ENCODE results near the gene CIDEA.
"Not testable (repeated sequence)": the region's sequence is repeated elsewhere in the genome, so short reads cannot be mapped to it uniquely, and the experiment has no call there.

The CIDEA gene, protein sequence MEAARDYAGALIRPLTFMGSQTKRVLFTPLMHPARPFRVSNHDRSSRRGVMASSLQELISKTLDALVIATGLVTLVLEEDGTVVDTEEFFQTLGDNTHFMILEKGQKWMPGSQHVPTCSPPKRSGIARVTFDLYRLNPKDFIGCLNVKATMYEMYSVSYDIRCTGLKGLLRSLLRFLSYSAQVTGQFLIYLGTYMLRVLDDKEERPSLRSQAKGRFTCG

DNA sequence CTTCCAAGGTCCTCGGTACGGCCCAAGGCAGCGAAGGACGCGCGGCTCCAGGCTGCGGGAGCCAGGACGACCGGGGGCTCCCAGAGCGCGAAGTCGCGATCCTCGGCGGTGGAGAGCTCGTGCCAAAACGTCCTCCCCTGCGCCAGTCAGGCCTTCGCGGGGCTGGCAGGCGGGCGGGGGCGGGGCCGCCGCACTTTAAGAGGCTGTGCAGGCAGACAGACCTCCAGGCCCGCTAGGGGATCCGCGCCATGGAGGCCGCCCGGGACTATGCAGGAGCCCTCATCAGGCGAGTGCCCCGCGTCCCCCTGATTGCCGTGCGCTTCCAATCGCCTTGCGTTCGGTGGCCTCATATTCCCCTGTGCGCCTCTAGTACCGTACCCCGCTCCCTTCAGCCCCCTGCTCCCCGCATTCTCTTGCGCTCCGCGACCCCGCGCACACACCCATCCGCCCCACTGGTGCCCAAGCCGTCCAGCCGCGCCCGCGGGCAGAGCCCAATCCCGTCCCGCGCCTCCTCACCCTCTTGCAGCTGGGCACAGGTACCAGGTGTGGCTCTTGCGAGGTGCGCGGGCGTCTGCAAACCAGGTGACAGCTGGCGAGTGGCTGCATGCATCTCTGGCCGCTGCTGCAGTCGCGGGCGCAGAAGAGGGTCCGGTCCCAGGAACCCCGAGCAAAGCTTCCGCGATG, at the start of gene CIDEA:
Gene CIDEA (plus strand): TSS at position 226 of the 684 bp plus-strand sequence. CDS start 23 bp downstream, at position 249.
- DNase-seq (ENCODE audit: low read depth in 1 of 2, low spot score in 1 of 2), result no peak

DNA sequence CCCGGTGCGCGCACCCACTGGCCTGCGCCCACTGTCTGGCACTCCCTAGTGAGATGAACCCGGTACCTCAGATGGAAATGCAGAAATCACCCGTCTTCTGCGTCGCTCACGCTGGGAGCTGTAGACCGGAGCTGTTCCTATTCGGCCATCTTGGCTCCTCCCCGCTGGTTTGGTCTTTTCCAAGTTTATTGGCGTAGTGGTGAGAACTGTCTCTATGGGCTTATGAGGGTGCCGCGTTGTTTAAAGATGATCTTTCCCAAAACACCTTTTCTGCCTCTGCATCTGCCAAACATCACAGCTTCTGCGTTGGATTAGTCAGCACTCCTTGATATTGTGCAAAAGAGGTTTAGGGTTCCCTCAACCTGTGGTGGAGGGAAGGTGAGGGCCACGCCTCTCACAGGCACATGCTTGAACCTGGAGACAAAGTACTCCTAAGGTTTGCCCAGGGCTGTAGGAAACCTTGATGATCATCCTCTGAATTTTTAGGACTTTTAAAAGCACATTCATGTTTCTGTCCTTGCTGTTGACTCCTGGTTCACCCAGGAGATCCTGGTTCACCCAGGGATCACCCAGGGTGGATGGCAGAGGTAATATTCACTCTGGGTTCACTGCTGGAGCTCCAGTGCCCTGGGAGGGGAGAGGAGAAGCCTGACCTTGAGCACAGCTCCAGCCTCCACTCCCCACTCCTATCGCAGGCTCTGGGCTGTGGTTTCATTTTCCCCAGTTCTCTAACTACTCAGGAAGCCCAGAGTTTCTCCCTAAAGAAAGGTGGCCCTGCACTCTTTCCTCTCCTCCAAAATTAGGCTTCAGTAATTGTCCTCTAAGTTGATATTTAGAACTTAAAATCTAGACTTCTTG, 45.6 kb upstream of the CIDEA start:
- DNase-seq (ENCODE audit: low read depth in 1 of 2, low spot score in 1 of 2), result not testable (repeated sequence)

DNA sequence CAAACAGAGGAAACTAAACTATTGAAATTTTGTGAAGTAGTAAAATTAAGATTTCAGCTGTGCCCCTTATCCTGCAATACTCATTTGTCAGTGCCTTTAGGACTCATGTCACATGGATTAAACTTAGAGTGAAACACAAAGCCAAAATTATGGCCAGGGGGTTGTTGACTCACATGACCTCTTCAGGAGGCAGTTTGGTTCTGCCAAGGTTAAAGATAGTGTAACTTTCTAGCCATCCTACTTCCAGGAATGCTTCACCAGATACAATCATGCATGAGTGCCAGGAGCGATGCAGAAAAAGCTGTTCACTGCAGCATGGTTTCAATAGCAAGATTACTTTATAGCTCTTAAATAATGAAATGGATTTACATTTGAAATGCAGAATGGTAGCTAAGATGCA, 41.9 kb upstream of the CIDEA start:
- not testable (repeated sequence) for DNase-seq (ENCODE audit: low read depth in 1 of 2, low spot score in 1 of 2)

DNA sequence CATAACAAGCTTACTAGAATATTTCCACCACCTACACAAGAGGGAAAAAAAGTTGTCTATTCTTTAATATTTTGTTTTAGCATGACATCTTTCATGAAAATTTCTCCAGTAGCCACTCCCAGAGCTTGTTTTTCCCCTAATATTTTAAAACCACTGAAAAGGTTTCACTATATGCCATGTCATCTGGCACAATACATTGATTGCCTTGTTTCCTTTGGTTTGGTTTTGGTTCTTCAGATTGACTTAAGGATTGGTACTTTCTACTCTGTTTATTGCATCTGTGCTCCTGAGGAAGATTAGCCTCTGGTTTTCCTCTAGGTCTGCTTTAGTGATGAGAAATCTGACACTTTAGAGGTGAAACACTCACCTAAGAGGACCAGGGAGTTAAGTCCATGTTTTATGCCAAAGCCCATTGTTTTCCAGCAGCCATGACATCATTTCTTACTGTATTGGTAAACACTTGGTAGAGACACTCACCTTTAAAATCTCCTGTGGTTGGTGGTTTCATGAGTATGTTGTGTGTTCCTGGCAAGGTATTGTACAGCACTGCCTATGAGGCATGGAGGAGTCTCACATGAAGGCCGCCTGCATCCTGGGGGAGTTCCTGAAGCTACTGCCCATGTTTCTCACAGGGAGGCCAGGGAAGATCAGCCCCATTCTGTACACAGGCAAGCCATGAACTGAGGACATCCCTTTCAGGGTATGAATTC, 39.7 kb upstream of the CIDEA start:
- DNase-seq (ENCODE audit: low read depth in 1 of 2, low spot score in 1 of 2), result not testable (repeated sequence)

DNA sequence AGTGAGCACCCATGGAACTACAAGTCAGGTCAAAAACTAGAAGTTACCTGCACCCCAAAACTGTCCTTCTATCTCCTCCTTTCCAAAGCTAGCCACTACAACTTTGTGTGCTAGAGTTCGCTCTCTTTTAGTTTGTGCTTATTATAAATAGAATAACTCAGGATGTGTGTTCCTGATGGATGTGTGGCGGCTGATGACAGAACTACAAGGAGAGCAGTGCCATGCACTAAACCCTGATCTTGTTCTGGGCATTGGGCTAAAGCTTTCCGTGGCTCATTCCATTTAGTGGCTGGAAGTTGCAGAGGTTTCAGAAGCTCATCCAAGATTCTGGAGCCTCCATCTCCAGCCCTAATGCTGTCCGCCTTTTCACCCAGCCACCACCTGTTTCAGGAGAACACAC, 37.7 kb upstream of the CIDEA start:
- not testable (repeated sequence) for DNase-seq (ENCODE audit: low read depth in 1 of 2, low spot score in 1 of 2)

DNA sequence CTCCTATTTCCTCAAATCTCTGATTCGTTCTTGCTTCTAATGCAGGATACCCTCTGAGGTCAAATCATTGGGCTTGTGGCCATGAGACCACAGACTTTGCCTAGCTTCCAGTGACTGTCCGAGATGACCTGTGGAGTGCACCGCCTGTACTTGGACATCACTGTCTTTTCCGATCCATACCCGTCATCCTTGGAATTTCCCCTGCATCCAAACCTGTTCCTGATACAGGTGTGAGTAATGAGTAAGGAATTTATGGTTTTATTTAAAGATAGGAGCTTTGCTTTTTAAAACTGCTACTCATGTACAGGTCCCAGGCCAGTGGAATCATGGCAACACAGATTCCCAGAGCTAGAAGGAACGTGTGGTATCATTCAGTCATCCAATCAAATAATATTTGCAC, 35.6 kb upstream of the CIDEA start:
- not testable (repeated sequence) for DNase-seq (ENCODE audit: low read depth in 1 of 2, low spot score in 1 of 2)

DNA sequence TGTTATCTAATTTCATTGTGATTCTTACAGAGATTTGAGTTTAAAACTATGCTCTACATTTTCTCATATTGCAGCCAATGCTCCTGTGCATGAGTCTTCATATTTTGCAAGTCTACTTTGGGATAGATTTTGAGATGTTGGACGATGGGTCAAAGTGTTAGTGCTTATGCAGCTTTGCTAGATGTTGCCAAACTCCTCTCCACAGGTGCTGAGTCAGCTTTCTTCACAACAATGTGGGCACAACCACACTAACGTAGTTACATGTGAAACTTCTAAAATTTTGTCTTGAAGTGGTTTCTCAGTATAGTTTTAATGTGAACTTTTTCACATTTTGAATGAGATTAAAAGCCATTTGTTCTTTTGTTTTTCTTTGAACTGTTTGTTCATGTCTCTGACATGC, 32.1 kb upstream of the CIDEA start:
- DNase-seq (ENCODE audit: low read depth in 1 of 2, low spot score in 1 of 2), result not testable (repeated sequence)

DNA sequence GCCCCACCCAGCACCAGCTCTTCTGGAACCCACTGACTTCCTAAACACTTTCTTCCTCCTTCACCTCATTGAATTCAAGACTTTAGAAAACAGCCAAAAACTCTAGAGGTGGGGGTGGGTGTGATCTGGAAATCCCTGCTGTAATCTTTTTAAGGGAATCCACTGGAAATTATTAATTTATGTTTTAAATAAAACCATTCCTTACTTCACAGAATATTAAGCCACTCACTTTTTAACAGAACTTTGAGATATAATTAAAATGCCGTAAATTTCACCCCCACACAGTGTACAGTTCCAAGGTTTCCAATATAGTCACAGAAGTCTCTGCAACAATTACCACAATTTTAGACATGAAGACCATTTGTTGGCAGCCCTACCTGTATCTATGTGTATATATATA, 30.8 kb upstream of the CIDEA start:
- not testable (repeated sequence) for DNase-seq (ENCODE audit: low read depth in 1 of 2, low spot score in 1 of 2)

DNA sequence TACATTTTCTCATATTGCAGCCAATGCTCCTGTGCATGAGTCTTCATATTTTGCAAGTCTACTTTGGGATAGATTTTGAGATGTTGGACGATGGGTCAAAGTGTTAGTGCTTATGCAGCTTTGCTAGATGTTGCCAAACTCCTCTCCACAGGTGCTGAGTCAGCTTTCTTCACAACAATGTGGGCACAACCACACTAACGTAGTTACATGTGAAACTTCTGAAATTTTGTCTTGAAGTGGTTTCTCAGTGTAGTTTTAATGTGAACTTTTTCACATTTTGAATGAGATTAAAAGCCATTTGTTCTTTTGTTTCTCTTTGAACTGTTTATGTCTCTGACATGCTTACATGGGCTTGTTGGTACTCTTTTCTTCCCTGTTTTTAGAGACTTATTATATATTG, 27.4 kb upstream of the CIDEA start:
- not testable (repeated sequence) for DNase-seq (ENCODE audit: low read depth in 1 of 2, low spot score in 1 of 2)

DNA sequence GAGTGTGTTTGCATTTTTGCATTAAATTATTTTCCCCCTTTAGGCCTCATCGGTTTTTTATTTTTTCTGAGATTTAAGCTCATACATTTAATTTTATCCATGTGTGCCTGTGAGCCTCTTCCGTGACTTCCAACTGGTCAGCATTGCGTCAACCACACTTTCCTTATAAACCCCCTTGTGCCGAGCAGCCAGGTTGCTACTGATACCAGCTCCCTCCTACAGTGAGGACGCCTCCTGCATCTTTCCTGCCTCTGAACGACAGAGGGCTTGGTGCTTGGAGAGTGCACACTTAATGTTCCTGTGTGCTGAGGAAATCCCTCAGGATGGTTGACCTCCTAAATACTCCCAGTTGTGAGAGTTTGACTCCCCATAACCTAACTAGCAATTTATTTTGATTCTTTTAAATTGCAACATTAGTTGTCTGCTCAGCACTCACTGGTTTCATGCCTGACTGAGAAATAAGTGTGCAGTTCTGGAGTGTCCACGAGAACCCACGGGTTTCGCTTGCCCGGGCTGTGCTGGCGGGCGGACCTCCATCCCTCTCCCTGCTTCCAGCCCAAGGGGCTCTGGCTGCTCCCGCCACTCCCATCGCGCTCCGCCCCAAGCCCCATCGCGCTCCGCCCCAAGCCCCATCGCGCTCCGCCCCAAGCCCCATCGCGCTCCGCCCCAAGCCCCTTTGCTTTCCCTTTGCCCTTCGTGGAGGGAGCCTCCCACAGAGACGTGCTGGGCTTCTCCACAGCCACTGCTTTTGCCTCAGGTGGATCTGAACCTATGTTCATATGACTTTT, 26.6 kb upstream of the CIDEA start:
- DNase-seq (ENCODE audit: low read depth in 1 of 2, low spot score in 1 of 2), result not testable (repeated sequence)

DNA sequence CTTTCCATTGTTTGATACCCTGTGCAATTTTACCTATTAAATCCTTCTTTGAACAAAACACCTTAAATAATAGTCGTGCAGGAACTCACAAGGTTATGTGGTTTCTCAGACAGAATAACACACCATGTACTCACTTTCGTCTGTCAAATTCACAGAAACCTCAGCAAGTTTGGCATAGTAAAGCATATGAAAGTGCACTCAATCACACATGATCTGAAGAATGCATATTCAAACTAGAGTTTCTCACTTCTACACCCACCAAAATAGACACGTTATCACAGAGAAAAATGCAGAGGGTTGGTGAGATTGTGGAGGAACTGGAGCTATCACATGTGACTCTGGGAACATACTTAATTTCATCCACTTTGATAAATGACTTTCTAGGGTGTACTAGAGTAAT, 25.9 kb upstream of the CIDEA start:
- DNase-seq (ENCODE audit: low read depth in 1 of 2, low spot score in 1 of 2), result not testable (repeated sequence)

DNA sequence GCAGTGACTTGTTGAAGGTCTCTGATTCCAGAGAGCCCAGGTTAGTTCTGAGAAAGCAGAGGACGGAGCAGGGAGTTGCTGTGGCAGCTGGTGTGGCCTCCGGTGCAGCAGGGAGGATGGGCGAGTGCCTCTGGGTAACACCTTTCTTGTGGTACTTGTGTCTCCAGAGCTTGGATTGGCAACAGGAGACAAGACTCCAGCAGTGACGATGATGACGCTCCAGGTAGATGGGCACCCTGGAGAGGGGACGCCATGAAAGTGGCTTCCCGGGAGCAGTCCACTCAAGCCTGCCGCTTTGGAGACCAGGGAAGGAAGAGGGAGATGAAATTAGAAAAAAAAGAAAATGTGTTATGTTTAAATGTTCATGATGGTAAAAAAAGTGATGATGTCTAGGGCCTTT, 23.6 kb upstream of the CIDEA start:
- not testable (repeated sequence) for DNase-seq (ENCODE audit: low read depth in 1 of 2, low spot score in 1 of 2)

DNA sequence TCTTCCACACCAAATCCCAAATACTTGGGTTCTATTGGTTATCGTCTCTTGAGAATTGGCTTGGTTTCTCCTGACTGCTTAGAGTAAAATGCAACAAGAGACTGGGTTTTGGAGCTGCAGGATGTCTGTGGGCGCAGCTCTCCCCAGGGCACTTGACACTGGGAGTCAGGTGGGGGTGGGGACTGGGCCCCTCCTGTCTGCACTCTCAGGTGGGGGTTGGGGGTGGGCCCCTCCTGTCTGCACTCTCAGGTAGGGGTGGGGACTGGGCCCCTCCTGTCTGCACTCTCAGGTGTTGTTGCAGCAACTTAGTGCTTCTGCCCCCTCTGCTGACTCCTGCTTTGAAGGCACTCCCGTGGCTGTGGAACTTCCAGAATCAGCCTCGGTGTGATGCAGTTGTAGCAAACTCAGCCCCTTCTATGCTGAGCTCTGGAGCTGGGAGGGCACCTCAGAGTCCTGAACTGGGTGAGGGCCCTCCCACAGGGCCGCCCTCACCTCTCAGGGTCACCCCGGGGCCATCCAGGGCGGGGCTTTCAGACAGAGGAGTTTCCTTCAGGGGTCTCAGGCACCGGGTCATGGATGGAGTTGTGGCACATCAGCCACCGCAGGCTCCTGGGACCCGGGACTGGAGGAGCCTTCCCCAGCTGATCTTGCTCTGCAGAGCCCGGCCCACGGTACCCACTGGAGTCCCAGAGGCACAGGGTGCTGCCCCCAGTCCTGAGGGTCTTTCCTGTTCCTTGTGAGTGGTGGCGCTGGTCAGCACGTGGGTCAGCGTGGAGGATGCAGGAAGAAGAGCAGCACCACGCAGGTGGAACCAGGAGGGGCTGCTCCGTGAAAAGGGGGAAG, 22.9 kb upstream of the CIDEA start:
- no peak for DNase-seq (ENCODE audit: low read depth in 1 of 2, low spot score in 1 of 2)

DNA sequence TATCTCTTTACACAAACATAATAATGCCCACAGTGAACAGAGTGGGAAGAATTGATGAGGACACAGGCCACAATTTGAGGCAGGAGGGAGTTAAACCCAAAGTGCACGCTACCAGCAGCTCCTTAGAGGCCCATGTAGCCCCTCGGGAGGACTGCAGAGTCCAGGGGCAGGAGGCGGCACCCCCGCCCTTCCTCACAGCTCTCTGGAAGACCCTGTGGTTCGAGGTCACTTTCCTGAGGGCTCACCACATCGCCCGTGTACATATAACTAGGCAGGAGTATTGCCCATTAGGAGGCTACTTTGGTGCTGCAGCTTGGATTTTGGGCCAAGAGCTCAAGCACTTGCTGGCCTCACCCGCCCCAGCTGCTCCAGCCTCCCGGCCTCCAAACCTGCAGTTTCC, 22.2 kb upstream of the CIDEA start:
- no peak for DNase-seq (ENCODE audit: low read depth in 1 of 2, low spot score in 1 of 2)

DNA sequence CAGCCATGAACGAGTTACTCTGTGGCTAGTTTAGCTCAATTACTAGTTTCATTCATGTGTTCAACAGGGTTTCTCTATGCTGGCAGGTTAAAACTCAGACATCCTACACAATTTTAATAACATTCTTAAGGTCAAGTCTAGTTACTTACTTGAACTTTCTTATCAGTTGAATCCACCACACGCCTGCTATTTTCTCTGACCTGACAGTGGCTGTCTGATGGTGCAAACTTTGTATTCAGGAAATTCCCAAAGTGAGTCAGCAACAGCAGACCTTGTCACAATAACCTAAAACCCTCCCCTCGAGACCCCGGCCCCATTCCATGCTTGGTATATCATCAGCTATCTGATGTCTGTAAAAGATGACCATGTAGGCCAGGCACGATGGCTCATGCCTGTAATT, 20.8 kb upstream of the CIDEA start:
- DNase-seq (ENCODE audit: low read depth in 1 of 2, low spot score in 1 of 2), result no peak

DNA sequence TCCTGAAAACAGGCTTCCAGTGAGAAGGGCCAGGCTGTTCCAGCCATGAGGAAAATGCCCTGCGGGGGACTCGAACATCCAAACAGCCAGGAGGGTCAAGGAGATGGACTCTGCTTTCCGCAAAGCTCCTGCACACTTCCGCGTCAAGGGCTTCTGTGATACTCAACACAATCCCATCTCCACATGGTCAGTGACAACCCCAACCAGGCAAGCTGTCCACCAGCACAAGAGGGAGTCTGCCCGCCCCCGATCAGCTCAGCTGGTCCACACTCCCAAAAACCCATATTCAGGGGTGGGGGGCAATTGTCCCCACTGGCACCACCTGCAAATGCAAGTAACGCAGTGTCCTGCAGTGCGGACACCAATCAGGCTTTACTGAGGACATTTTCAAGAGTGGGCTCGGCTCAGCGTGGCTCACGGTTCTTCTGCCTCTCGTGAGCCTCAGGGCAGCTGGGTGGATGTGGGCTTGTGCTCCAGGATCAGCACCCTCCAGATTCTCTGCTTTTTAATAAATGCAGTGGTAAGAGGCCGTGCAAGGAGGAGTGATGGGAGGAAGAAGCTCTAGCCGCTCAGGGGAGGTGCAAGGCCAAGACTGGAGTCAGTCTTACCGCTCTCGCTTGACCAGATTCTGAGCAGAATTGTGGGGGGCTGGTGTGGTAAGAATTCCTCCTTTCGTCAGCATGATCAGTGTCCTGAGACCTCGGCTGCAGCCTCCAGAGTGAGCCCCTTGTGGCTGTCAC, 19.5 kb upstream of the CIDEA start:
- no peak for DNase-seq (ENCODE audit: low read depth in 1 of 2, low spot score in 1 of 2)

DNA sequence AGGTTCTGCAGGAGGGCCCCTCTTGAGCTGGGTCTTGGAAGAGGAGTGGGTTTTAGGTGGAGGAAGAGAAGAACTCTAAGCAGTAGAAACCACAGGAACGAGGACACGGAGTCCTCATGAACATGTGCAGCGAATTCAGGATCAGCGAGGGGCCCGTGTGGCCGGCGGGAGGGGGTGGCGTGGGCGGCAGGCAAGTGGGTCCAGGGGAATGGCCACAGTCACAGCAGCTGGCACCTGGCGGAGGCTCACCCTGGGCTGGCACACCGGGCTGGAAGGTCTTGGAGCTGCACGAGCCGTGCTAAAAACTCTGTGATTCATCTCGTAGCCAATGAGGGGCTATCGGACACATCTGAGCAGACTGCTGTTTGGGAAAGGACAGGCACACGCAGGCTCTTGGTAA, 18.0 kb upstream of the CIDEA start:
- no peak for DNase-seq (ENCODE audit: low read depth in 1 of 2, low spot score in 1 of 2)

DNA sequence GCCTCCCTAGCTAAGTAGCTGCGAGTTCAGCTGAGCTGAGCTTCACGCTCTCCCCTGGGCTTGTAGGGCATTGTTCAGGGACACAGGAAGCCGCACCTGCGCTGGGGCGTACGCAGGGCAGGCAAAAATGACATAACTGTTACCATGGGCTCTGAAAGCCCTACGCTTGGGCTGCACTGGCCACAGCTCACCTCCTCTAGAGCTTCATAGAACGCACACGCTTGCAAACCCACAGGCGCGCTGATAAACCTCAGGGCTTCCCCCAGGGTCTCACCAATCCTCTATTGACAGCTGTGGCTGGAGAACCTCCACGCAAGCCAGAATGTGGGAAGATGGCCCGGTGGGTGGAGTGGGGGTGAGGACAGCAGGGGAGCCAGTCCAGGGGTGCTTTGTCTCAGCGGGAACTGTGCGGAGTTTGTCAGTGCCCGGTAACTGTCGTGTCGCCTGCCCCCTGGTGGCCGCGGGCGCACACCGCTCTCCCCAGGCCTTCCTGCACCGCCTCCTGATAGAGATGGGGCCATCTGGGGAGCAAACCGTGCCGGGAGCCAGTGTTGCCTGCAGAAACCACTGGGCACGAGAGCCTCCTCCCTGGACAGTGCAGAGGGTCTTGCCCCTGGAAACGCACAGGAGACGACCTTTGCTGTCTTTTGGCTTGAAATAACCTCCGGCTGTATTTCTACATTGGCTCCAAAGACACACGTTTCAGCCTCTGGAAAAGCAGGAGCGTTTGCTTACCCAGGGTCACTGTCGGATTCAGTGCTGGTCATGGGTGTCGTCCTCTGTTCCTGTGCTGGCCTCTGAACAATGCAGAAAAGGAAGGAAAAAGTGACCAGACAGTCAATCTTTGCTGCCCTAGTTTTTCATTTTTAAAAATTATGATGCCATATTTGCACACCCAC, 17.0 kb upstream of the CIDEA start:
- DNase-seq (ENCODE audit: low read depth in 1 of 2, low spot score in 1 of 2), result peak; percentile 45 to 51
